Neural crest cell (in vitro differentiated cells): ENCODE measurements around the gene FAM170B. TPM values are rescaled to one million over a fixed set of nuclear protein-coding genes. Genes with fewer than 3 reads are reported as not detected.

Source experiments
- DNase-seq: peaks from one replicate; pipeline ENCODE4 v3.0.0; 2021; ENCODE audit warnings: low read depth, mixed read lengths, low spot score
- H3K27ac Mint-ChIP-seq: one replicate; pipeline ENCODE4 v1.8.0; 2021; ENCODE audit warnings: mild to moderate bottlenecking, mixed read lengths; ENCODE audit not compliant: unreplicated experiment
- H3K27me3 Mint-ChIP-seq: 2 replicates; pipeline ENCODE4 v1.8.0; 2021; ENCODE audit warnings: low read depth, mild to moderate bottlenecking, mixed read lengths
- H3K36me3 Mint-ChIP-seq: 2 replicates; pipeline ENCODE4 v1.8.0; 2021; ENCODE audit warnings: low read depth, mild to moderate bottlenecking, mixed read lengths
- H3K4me1 Mint-ChIP-seq: 2 replicates; pipeline ENCODE4 v1.8.0; 2021; ENCODE audit warnings: mixed read lengths
- H3K4me3 Mint-ChIP-seq: one replicate; pipeline ENCODE4 v1.8.0; 2021; ENCODE audit warnings: mild to moderate bottlenecking, mixed read lengths
- H3K9me3 Mint-ChIP-seq: 2 replicates; pipeline ENCODE4 v1.8.0; 2021; ENCODE audit warnings: mixed read lengths
- CTCF ChIP-seq: fragments of 200-600 bp; sonication (generic); conservative IDR thresholded peaks from 2 replicates; pipeline ENCODE4 v1.5.0; 2021; ENCODE audit warnings: antibody characterized with exemption, mild to moderate bottlenecking
- total RNA-seq: library from RNA; stranded (reverse); gene quantifications from 2 replicates; pipeline ENCODE4 v1.2.1, GENCODE V29; 2021

The FAM170B gene
- total RNA-seq, 1 donor from 2014 or later: not detected

- H3K27ac Mint-ChIP-seq: no peak overlapping the region
- no peaks in the 10 kb centered on the region for H3K27me3 Mint-ChIP-seq
- no peaks in the 10 kb centered on the region for H3K36me3 Mint-ChIP-seq
- no peaks in the 10 kb centered on the region for H3K9me3 Mint-ChIP-seq
- no peak for TF ChIP-seq CTCF
- H3K4me1 Mint-ChIP-seq: peaks cover 6% of the 10 kb centered on the region
- no peak for DNase-seq
- H3K4me3 Mint-ChIP-seq: no peak overlapping the region
These were observed 29.9 kb upstream of the FAM170B start for GRCh38 chr10:49163741-49164140.

- Mint-ChIP-seq H3K4me3 (no peak overlapping the region), H3K9me3 (no peaks in the 10 kb centered on the region), H3K36me3 (no peaks in the 10 kb centered on the region), H3K27ac (no peak overlapping the region), H3K27me3 (peaks cover 5% of the 10 kb centered on the region), H3K4me1 (peaks cover 6% of the 10 kb centered on the region)
- TF ChIP-seq CTCF: no peak
- no peak for DNase-seq
These were observed 29.0 kb upstream of the FAM170B start for GRCh38 chr10:49162761-49163310.

GRCh38 chr10:49162063-49162462, 28.2 kb upstream of the FAM170B start:
- Mint-ChIP-seq H3K9me3 (no peaks in the 10 kb centered on the region), H3K36me3 (no peaks in the 10 kb centered on the region), H3K27ac (no peak overlapping the region), H3K4me1 (peaks cover 6% of the 10 kb centered on the region), H3K27me3 (peaks cover 11% of the 10 kb centered on the region), H3K4me3 (no peak overlapping the region)
- no peak for DNase-seq
- no peak for TF ChIP-seq CTCF

GRCh38 chr10:49161411-49161997, 27.7 kb upstream of the FAM170B start:
- Mint-ChIP-seq H3K36me3 (no peaks in the 10 kb centered on the region), H3K27ac (no peak overlapping the region), H3K9me3 (no peaks in the 10 kb centered on the region), H3K27me3 (peaks cover 14% of the 10 kb centered on the region), H3K4me1 (peaks cover 6% of the 10 kb centered on the region), H3K4me3 (no peak overlapping the region)
- peak; percentile 45 for TF ChIP-seq CTCF
- DNase-seq: no peak

GRCh38 chr10:49160814-49161213, 27.0 kb upstream of the FAM170B start:
- Mint-ChIP-seq H3K4me1 (peaks cover 6% of the 10 kb centered on the region), H3K36me3 (no peaks in the 10 kb centered on the region), H3K27me3 (peaks cover 14% of the 10 kb centered on the region), H3K4me3 (no peak overlapping the region), H3K27ac (no peak overlapping the region), H3K9me3 (no peaks in the 10 kb centered on the region)
- DNase-seq: no peak
- TF ChIP-seq CTCF: no peak
